Caco-2 (cell line): ENCODE results near the gene DCP1B. TPM values are rescaled to one million over a fixed set of nuclear protein-coding genes. Genes with fewer than 3 reads are reported as not detected.

ENCODE experiments used
- BruUV-seq: library from RNA; stranded (reverse); fragments of 400-500 nt; replicated peaks from 2 replicates; lab custom pipeline; 2021; lab: Mats Ljungman, UMichigan
- CTCF ChIA-PET: fragments of 300-600 bp; sonication (Branson Sonifier 250); formaldehyde crosslinking; loops from one replicate; lab custom pipeline; 2022; ENCODE audit warnings: antibody characterized with exemption; lab: Charles Lee
- POLR2A ChIA-PET: fragments of 300-600 bp; sonication (Branson Sonifier 250); formaldehyde crosslinking; loops from one replicate; lab custom pipeline; 2022; ENCODE audit warnings: antibody characterized with exemption; lab: Charles Lee
- DNase-seq, 2 experiments: peaks; one replicate each; pipeline versions ENCODE4 v3.0.0 to v3.0.0-alpha.2; 2020 to 2022
- H3K27me3 ChIP-seq: replicated peaks from 2 replicates; pipeline ENCODE4 v1.6.0; 2011; ENCODE audit warnings: low read length; ENCODE audit not compliant: control insufficient read depth, insufficient read depth
- H3K36me3 ChIP-seq: 2 replicates; pipeline ENCODE4 v1.5.1; 2011; ENCODE audit warnings: low read length; ENCODE audit not compliant: control insufficient read depth, insufficient read depth
- H3K4me1 ChIP-seq: fragments of 250-450 bp; sonication (Bioruptor Pico); 2 replicates; pipeline ENCODE4 v1.5.1; 2020; ENCODE audit warnings: mild to moderate bottlenecking
- H3K4me3 ChIP-seq: 2 replicates; pipeline ENCODE4 v1.5.1; 2011; ENCODE audit warnings: low read depth, mild to moderate bottlenecking, control low read depth, low read length
- H3K9me3 ChIP-seq: fragments of 250-450 bp; sonication (Bioruptor Pico); 2 replicates; pipeline ENCODE4 v1.5.1; 2020; ENCODE audit warnings: mild to moderate bottlenecking, moderate library complexity
- H3K27ac Mint-ChIP-seq: one replicate; pipeline ENCODE4 v1.8.0; 2022; ENCODE audit warnings: mixed read lengths; ENCODE audit not compliant: unreplicated experiment
- H3K27me3 Mint-ChIP-seq: one replicate; pipeline ENCODE4 v1.8.0; 2022; ENCODE audit warnings: mixed read lengths; ENCODE audit not compliant: insufficient read depth, unreplicated experiment
- H3K36me3 Mint-ChIP-seq: one replicate; pipeline ENCODE4 v1.8.0; 2022; ENCODE audit warnings: mild to moderate bottlenecking, mixed read lengths; ENCODE audit not compliant: insufficient read depth, unreplicated experiment
- H3K4me1 Mint-ChIP-seq: one replicate; pipeline ENCODE4 v1.8.0; 2022; ENCODE audit warnings: low read depth, mixed read lengths; ENCODE audit not compliant: unreplicated experiment
- H3K4me3 Mint-ChIP-seq: one replicate; pipeline ENCODE4 v1.8.0; 2022; ENCODE audit warnings: mild to moderate bottlenecking, moderate library complexity, mixed read lengths; ENCODE audit not compliant: unreplicated experiment
- H3K9me3 Mint-ChIP-seq: one replicate; pipeline ENCODE4 v1.8.0; 2022; ENCODE audit warnings: mixed read lengths; ENCODE audit not compliant: unreplicated experiment
- CTCF ChIP-seq, 2 experiments: fragments of 200-600 bp in 1 of 2; IDR thresholded peaks; 1 replicate in 1 of 2; 2 replicates in 1 of 2; pipeline versions ENCODE4 v1.5.1 to v1.8.0; 2011 to 2022; ENCODE audit warnings: antibody characterized with exemption in 1 of 2, control low read depth in 1 of 2, inconsistent platforms in 1 of 2, low read depth in 1 of 2, low read length in 1 of 2, mild to moderate bottlenecking in 1 of 2, moderate library complexity in 1 of 2; ENCODE audit not compliant: insufficient read depth in 1 of 2, severe bottlenecking in 1 of 2, unreplicated experiment in 1 of 2
- intact Hi-C: fragments of 100-400 bp; cut with micrococcal nuclease; formaldehyde crosslinking; loops from one replicate; pipeline ENCODE4 v1.10.0; 2022; ENCODE audit not compliant: unreplicated experiment
- total RNA-seq: library from RNA; stranded (reverse); gene quantifications from 2 replicates; pipeline ENCODE4 v1.2.3, GENCODE V29; 2022

The DCP1B gene
- total RNA-seq, 1 experiment from 2014 or later = 8.2 TPM

- Histone ChIP-seq H3K36me3 (no peaks in the 10 kb centered on the region), H3K27me3 (no peaks in the 10 kb centered on the region), H3K4me3 (no peak overlapping the region), H3K4me1 (no peaks in the 10 kb centered on the region), H3K9me3 (no peaks in the 10 kb centered on the region)
- Mint-ChIP-seq H3K4me3 (no peak overlapping the region), H3K4me1 (no peaks in the 10 kb centered on the region), H3K27me3 (peaks cover 9% of the 10 kb centered on the region), H3K9me3 (no peaks in the 10 kb centered on the region), H3K27ac (no peak overlapping the region), H3K36me3 (no peaks in the 10 kb centered on the region)
- POLR2A ChIA-PET = no interaction called here
- CTCF ChIA-PET = interaction anchor here (1.6 kb wide), 1 partner anchor 72 kb away, joined by 6 read pairs; no protein-coding TSS in a partner anchor
- no peak for DNase-seq
- BruUV-seq = no TSS peak
- intact Hi-C loops = no loop called here
- no peak for TF ChIP-seq CTCF (IDR thresholded peaks at IDR 0.05; ENCODE audit: insufficient read depth in 1 of 2, low read depth in 1 of 2, low read length in 1 of 2, severe bottlenecking in 1 of 2, unreplicated experiment in 1 of 2)
These were observed 7.7 kb upstream of the DCP1B start for GRCh38 chr12:2011643-2012607.

GRCh38 chr12:2009623-2010022, 5.4 kb upstream of the DCP1B start:
- peaks cover 7% of the 10 kb centered on the region for H3K27me3 Mint-ChIP-seq
- ChIA-PET CTCF (no interaction called here), POLR2A (no interaction called here)
- H3K27ac Mint-ChIP-seq = no peak overlapping the region
- peaks cover 1% of the 10 kb centered on the region for H3K36me3 Mint-ChIP-seq
- no peaks in the 10 kb centered on the region for H3K4me1 Mint-ChIP-seq
- no peaks in the 10 kb centered on the region for H3K36me3 ChIP-seq
- intact Hi-C loops = no loop called here
- no peak for DNase-seq
- no peak overlapping the region for H3K4me3 Mint-ChIP-seq
- no TSS peak for BruUV-seq
- no peaks in the 10 kb centered on the region for H3K4me1 ChIP-seq
- peak in 1 of 2 experiments; percentile 29 for TF ChIP-seq CTCF (IDR thresholded peaks at IDR 0.05; ENCODE audit: insufficient read depth in 1 of 2, low read depth in 1 of 2, low read length in 1 of 2, severe bottlenecking in 1 of 2, unreplicated experiment in 1 of 2)
- H3K27me3 ChIP-seq = no peaks in the 10 kb centered on the region
- no peak overlapping the region for H3K4me3 ChIP-seq
- H3K9me3 ChIP-seq = no peaks in the 10 kb centered on the region
- no peaks in the 10 kb centered on the region for H3K9me3 Mint-ChIP-seq

GRCh38 chr12:2008677-2009076, 4.4 kb upstream of the DCP1B start:
- Mint-ChIP-seq H3K27me3 (peaks cover 7% of the 10 kb centered on the region), H3K4me3 (no peak overlapping the region), H3K27ac (no peak overlapping the region), H3K9me3 (no peaks in the 10 kb centered on the region), H3K36me3 (peaks cover 5% of the 10 kb centered on the region), H3K4me1 (peaks cover 3% of the 10 kb centered on the region)
- no peak overlapping the region for H3K4me3 ChIP-seq
- no peak for TF ChIP-seq CTCF (IDR thresholded peaks at IDR 0.05; ENCODE audit: insufficient read depth in 1 of 2, low read depth in 1 of 2, low read length in 1 of 2, severe bottlenecking in 1 of 2, unreplicated experiment in 1 of 2)
- no peaks in the 10 kb centered on the region for H3K36me3 ChIP-seq
- CTCF ChIA-PET = no interaction called here
- POLR2A ChIA-PET = no interaction called here
- no TSS peak for BruUV-seq
- no peak for DNase-seq
- H3K4me1 ChIP-seq = no peaks in the 10 kb centered on the region
- H3K9me3 ChIP-seq = no peaks in the 10 kb centered on the region
- H3K27me3 ChIP-seq = no peaks in the 10 kb centered on the region
- intact Hi-C loops = no loop called here
